Measurements from ENCODE around the gene CDKN1B. TPM values are rescaled to one million over a fixed set of nuclear protein-coding genes. Genes with fewer than 3 reads are reported as not detected.
A peak's percentile ranks its signal among the peaks of the same experiment; 100 is the strongest.

Gene CDKN1B
- total and polyA plus RNA-seq, 2 donors = 52.1 to 73.6 TPM

DNA sequence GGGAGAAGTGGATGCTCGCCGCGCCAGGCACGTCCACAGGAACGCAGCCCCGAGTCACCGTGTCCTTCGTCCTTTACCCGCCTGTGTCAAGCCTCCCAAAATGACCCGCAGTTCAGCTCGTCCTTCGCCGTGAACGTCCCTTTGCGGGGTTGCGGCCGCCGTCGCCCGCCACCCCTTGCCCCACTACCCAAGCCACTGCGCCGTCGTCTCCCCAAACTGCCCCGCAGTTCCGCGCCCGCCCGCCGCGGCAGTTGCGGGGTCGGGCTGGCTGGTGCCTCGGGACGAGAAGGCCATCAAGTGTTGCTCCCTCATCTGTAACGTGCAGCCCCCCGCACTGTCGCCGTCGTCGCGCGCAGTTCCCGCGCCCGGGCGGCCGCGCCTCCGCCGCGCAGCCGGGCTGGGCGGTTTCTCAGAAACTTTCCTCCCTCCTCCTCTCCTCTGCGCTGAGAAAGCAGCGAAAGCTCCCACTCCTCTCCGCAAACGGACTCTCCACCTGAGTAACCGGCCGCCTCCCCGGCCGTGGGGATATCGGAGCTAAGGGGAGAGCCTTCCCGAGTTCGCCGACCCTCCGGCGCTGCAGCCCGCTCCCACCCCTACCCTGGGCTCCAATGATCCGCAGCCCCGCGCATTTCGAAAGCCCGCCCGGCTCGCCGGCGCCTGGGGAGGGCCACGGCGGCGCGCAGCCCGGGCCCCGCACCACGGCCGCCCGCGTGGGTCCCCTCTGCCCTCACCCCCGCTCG, 6.7 kb downstream of the CDKN1B start:
- Histone ChIP-seq H3K4me1 (ENCODE audit: insufficient read depth) (no peaks in the 10 kb centered on the region), H3K27ac (ENCODE audit: low read depth) (peak overlapping the region; percentile 100), H3K36me3 (ENCODE audit: insufficient read depth) (no peaks in the 10 kb centered on the region), H3K4me3 (ENCODE audit: low read depth, low read length) (peak overlapping the region; percentile 77)
- under 1% methylated on average over 89 of the region's 89 CpGs for whole genome bisulfite sequencing
- DNase-seq (ENCODE audit: extremely low spot score) = no peak

DNA sequence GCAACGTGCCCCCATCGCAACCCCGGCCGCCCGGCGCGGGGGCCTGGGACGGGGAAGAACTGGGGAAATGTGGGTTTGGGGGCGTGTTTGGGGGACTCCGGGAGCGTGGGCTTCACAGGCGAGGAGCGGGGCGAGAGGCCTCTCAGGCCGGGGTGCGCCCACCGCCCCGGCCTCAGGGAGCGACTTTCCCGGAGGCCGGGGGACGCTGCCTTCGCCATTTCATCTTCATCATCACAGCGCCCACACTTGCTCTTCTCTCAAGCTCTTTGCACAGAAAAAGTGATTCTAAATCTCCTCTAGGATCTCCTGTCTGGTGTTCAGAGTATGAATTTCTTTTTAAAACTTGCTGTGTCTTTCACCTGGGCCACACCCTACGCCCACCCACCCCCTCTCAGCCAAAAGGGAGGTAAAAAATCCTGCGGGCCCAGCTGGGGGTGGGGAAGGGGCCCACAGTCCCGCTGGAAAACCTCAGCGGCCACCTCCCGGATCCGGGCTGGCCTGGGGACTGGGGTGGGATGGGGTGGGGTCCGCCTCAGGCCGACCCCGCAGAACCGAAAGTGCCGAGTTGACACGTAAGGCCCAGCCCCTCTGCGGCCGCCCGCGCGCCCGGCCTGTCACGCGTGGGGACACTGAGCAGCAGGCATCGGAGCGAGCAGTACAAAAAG, 7.4 kb downstream of the CDKN1B start:
- no peak for DNase-seq (ENCODE audit: extremely low spot score)
- no peaks in the 10 kb centered on the region for H3K4me1 ChIP-seq (ENCODE audit: insufficient read depth)
- peak overlapping the region; percentile 100 for H3K27ac ChIP-seq (ENCODE audit: low read depth)
- WGBS = under 1% methylated on average over 46 of the region's 46 CpGs
- no peaks in the 10 kb centered on the region for H3K36me3 ChIP-seq (ENCODE audit: insufficient read depth)
- H3K4me3 ChIP-seq (ENCODE audit: low read depth, low read length) = peak overlapping the region; percentile 77

DNA sequence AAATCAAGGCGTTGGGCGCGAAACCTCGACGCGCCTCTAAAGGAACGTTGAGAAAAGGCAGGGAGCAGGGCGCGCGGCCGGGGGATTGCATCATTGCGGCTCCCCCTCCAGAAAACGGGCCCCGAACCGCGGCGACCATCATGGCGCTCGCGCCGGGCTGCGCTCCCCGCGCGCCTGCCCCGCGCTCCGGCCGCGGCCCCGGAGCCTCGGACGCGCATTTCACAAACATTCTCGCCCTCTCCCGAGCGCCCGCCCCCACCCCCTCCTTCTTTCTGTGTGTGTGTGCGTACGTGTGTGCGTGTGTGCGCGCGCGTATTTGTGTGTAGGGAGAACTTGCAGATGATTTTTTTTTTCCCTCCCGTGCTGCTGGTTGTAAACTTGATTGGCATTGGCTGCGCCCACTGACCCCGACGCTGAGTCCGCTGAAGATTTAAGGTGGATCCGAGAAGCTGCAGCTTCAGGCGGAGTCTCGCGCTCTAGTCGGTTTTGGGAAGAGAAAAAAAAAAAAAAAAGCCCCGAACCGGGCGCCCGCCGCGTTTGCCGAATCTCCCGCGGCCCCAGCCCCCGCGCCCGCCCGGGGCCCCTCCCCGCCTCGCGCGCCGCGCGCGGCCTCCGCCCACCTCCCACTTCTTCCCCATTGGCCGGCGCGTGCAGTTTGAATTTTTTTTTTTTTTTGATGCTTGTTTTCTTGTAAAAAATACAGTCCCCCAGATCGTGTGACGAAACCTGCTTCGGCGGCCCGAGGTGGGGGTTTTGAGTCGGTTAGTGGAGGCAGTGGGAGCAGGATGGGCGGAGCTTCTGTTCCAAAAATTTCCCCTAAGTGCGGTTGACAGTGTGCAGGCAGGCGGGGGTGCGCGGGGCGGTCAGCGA, 8.2 kb downstream of the CDKN1B start:
- no peaks in the 10 kb centered on the region for H3K36me3 ChIP-seq (ENCODE audit: insufficient read depth)
- WGBS = under 1% methylated on average over 93 of the region's 93 CpGs
- peak overlapping the region; percentile 100 for H3K27ac ChIP-seq (ENCODE audit: low read depth)
- no peaks in the 10 kb centered on the region for H3K4me1 ChIP-seq (ENCODE audit: insufficient read depth)
- peak; percentile 96 for DNase-seq (ENCODE audit: extremely low spot score)
- peak overlapping the region; percentile 77 for H3K4me3 ChIP-seq (ENCODE audit: low read depth, low read length)

DNA sequence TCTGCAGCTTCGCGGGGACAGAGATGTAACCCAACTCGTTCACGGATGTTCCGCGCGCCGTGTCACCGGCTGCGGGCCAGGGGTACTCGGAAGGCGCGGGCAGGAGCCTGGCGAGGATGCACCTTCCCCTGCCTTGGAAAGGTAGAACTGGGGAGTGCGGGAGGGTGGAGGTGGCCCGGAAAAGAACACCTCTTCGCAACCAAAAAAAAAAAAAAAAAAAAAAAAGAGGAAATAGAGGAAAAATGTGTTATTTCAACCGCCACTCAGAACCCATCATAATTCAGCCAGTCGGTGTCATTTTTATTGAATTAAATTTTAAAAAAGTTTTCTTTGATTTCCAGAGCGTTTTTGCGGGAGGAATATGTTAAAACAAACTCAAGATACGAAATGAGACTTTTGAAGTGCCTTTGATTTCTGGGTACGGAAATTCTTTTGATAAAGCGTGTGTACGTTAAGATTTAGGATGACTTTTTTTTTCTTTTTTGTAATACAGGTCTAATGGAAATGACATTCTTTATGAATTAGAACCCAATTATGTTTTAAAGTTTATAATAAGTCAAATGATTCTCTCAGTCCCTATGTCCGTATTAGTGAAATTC, 8.9 kb downstream of the CDKN1B start:
- no peaks in the 10 kb centered on the region for H3K36me3 ChIP-seq (ENCODE audit: insufficient read depth)
- H3K4me1 ChIP-seq (ENCODE audit: insufficient read depth) = no peaks in the 10 kb centered on the region
- no peak for DNase-seq (ENCODE audit: extremely low spot score)
- WGBS = under 1% methylated on average over 26 of the region's 26 CpGs
- H3K4me3 ChIP-seq (ENCODE audit: low read depth, low read length) = peak overlapping the region; percentile 77
- peak overlapping the region; percentile 78 for H3K27ac ChIP-seq (ENCODE audit: low read depth)

DNA sequence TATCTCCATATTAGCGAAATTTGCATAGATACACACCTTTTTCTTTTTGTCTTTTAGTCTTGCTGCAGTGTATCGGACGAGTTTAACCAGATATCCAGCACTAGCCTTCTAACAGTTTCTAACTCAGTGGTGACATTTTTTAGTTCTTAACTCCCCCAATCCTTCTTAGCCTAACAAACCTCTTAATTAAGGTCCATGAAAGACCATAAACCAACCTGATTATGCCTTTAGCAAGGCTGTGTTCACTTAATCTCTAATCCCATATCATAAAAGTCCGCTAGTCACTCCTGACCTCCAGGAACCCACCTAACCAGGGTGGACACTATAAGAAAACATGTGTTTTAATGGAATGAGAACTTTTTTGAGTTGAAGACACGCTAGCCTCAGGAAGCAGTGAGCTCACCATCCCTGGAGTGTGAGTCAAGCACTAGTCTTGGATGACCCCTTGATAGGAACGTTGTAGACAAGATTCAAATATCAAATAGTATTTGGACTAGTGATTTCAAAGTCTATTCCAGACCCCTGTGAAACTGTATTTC, 9.5 kb downstream of the CDKN1B start:
- no peak for DNase-seq (ENCODE audit: extremely low spot score)
- H3K36me3 ChIP-seq (ENCODE audit: insufficient read depth) = no peaks in the 10 kb centered on the region
- H3K27ac ChIP-seq (ENCODE audit: low read depth) = no peak overlapping the region
- 25% methylated on average over 6 of the region's 6 CpGs for WGBS
- no peak overlapping the region for H3K4me3 ChIP-seq (ENCODE audit: low read depth, low read length)
- H3K4me1 ChIP-seq (ENCODE audit: insufficient read depth) = no peaks in the 10 kb centered on the region

DNA sequence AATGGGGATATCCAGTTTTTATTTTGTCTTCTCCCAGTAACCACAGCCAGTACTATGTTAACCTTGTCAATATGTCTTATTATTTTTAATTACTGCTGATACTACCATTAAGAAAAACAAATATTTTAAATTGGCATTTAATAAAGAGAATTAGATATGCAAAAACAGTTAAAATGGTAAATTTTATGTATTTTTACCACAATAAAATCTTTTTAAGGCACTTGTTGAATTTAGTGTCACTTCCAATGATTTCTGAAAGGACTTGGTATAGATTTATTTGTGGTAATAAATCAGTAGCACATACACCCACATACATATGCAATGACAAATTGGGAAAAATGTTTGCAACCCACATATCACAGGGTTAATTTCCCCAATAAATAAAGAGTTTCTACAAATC, 14.0 kb downstream of the CDKN1B start:
- DNase-seq (ENCODE audit: extremely low spot score) = no peak

DNA sequence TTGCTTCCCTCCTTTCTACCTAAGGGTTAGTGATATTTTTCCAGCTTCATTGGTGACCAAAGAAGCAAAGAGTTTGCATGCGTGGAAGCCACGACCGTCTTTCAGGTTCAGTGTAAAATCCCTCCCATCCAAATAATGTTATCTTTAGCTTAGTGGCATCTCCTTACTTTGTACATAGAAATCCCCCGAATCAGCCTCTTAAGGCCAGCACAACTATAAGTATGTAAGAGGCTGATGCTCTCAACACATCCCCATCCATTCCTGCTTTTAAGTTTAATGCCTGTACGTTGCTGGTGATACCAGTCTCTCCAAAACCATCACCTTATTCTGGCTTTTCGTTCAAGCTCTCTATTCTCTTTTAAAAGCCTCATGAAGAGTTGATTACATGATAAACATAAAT, 14.6 kb downstream of the CDKN1B start:
- 71% methylated on average over 6 of the region's 6 CpGs for WGBS
- DNase-seq (ENCODE audit: extremely low spot score) = no peak
- no peaks in the 10 kb centered on the region for H3K4me1 ChIP-seq (ENCODE audit: insufficient read depth)

More for the DNA sequence above, 14.0 kb downstream of the CDKN1B start:
- Histone ChIP-seq H3K4me1 (ENCODE audit: insufficient read depth) (no peaks in the 10 kb centered on the region), H3K4me3 (ENCODE audit: low read depth, low read length) (no peak overlapping the region), H3K27ac (ENCODE audit: low read depth) (no peak overlapping the region), H3K36me3 (ENCODE audit: insufficient read depth) (no peaks in the 10 kb centered on the region)

DNA sequence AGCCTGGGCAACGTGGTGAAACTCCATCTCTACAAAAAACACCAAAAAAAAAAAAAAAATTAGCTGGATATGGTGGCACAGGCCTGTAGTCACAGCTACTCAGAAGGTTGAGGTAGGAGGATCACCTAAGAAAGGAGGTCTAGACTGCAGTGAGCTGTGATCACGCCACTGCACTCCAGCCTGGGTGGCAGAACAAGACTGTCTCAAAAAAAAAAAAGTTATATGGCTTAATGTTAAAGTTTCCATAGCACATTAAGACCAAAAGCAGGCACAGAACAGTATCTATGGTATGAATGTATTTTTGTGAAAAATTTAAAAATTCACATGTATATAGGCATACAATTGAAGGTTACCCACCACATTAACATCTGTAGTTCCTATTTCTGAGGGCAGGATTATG, 15.9 kb downstream of the CDKN1B start:
- no peak overlapping the region for H3K4me3 ChIP-seq (ENCODE audit: low read depth, low read length)
- WGBS = 85% methylated on average over 2 of the region's 2 CpGs
- H3K36me3 ChIP-seq (ENCODE audit: insufficient read depth) = no peaks in the 10 kb centered on the region
- no peak for DNase-seq (ENCODE audit: extremely low spot score)
- H3K27ac ChIP-seq (ENCODE audit: low read depth) = no peak overlapping the region
- no peaks in the 10 kb centered on the region for H3K4me1 ChIP-seq (ENCODE audit: insufficient read depth)

More for the DNA sequence above, 14.6 kb downstream of the CDKN1B start:
- Histone ChIP-seq H3K27ac (ENCODE audit: low read depth) (no peak overlapping the region), H3K36me3 (ENCODE audit: insufficient read depth) (no peaks in the 10 kb centered on the region), H3K4me3 (ENCODE audit: low read depth, low read length) (no peak overlapping the region)

DNA sequence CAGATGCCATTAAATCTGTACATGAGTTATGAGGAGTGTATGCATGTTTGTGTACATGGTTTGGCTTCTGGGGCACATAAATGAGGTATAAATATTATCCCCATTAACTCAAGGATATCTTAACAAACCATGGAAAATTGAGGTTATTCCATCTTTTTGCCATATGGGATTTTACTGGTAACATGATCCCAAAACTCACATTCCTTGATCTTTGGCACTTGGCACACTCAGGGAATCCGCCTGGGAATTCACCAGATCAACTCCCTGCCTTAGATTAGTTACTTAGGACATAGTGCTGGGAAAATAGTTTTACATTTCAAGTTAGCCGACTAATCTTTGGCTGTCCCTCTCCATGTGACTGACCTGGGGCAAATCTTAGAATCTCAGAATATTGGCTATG, 16.9 kb downstream of the CDKN1B start:
- H3K4me3 ChIP-seq (ENCODE audit: low read depth, low read length) = no peak overlapping the region
- 44% methylated on average over 2 of the region's 2 CpGs for WGBS
- peak overlapping the region; percentile 23 for H3K27ac ChIP-seq (ENCODE audit: low read depth)
- no peak for DNase-seq (ENCODE audit: extremely low spot score)
- no peaks in the 10 kb centered on the region for H3K4me1 ChIP-seq (ENCODE audit: insufficient read depth)
- no peaks in the 10 kb centered on the region for H3K36me3 ChIP-seq (ENCODE audit: insufficient read depth)

DNA sequence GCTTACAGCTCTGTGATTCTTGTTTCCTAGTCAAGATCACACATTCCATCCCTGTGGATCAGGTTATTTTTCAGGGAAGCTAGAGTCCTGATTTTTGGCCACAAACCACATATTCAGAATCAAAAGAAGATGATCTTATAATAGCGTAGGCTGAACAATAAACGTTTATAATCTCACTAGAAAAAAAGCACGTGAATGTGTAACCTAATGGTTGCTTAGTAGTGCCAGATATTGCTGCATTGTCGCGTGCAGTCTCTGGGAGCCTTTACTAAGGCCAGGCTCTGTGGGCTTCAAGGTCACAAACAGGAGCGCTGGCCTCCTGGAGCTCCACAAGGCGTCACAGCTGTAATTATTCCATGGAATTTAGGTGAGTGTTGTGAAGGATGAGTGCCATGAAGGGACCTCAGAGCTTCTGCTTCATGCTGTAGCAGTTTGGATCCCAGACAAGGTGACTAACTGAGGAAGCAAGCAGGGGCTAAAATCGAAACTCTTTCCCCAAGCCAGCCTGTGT, 17.4 kb downstream of the CDKN1B start:
- H3K36me3 ChIP-seq (ENCODE audit: insufficient read depth) = no peaks in the 10 kb centered on the region
- H3K4me3 ChIP-seq (ENCODE audit: low read depth, low read length) = no peak overlapping the region
- H3K27ac ChIP-seq (ENCODE audit: low read depth) = no peak overlapping the region
- WGBS = 40% methylated on average over 8 of the region's 8 CpGs
- DNase-seq (ENCODE audit: extremely low spot score) = no peak
- H3K4me1 ChIP-seq (ENCODE audit: insufficient read depth) = no peaks in the 10 kb centered on the region

DNA sequence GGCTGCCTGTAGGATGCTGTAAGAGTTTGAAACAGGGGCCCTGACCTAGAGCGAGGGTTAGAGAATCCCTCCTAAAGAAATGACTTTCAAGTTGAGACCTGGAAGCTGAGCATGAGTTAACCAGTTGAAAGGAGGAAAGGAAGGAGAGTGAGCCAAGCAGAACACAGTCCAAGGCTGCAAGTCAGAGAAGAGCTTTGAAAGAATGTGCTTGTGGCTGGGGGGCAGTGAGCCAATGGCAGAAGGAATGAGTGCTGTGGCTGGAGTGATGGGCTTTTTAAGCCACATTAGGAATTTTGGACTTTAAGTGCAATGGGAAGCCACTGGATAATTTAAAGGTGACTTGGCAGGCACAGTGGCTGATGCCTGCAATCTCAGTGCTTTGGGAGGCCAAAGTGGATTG, 18.1 kb downstream of the CDKN1B start:
- 98% methylated on average over 1 of the region's 1 CpG for WGBS
- no peak overlapping the region for H3K4me3 ChIP-seq (ENCODE audit: low read depth, low read length)
- H3K27ac ChIP-seq (ENCODE audit: low read depth) = no peak overlapping the region
- H3K36me3 ChIP-seq (ENCODE audit: insufficient read depth) = no peaks in the 10 kb centered on the region
- no peak for DNase-seq (ENCODE audit: extremely low spot score)
- no peaks in the 10 kb centered on the region for H3K4me1 ChIP-seq (ENCODE audit: insufficient read depth)

DNA sequence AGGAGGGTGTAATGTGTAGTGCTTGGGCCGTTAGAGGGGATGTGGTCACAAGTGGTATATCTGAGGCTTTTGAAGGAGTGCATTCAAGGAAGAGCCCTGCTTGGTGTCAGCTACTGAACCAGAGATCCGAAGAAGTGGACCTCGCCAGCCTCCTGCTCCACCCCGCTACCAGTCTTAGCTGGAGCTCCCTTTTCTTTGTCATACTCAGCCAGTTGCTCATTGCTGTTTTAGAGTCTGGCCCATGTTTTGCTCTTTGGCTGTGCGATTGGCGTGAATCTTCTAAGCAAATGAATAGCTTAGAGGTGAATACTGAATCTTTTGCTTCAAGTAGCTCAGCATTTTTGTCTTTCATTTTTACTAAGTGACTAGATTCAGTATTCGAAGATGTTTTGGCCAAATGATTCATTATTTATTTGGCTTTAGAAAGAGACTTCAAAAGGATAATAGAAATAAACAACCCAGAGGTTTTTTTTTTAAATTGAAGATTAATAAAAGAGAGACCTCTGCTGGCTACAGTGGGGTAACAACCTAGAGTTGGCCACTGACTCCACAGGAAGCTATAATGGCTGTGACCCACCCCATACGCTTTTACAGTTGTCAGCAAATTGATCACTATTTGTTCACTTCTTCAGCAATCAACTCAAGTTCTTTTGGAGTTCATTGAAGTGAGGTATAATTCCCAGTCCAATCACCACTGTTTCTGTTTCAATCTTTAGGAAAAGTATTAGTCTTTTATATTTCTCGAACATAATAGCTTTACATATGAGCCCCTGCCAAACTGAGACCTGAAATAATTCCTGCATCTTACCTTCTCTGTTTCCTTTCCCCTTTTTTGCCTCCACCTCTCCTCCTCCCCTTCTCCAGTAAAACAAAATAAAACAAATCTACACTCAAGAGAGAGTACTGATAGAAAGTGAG, 19.9 kb downstream of the CDKN1B start:
- Histone ChIP-seq H3K4me1 (ENCODE audit: insufficient read depth) (no peaks in the 10 kb centered on the region), H3K36me3 (ENCODE audit: insufficient read depth) (no peaks in the 10 kb centered on the region), H3K27ac (ENCODE audit: low read depth) (peak overlapping the region; percentile 62), H3K4me3 (ENCODE audit: low read depth, low read length) (no peak overlapping the region)
- DNase-seq (ENCODE audit: extremely low spot score) = no peak
- 39% methylated on average over 9 of the region's 9 CpGs for WGBS
